Heart left ventricle (tissue), 16 donors: ENCODE data around the gene DCAF11. TPM values are rescaled to one million over a fixed set of nuclear protein-coding genes. Genes with fewer than 3 reads are reported as not detected.

Experiments used
- ATAC-seq, 4 donors: fragments of 200-7000 bp; cut with Tn5 transposase; one replicate each; pipeline ENCODE4 v1.9.1; 2020 to 2022; ENCODE audit warnings: moderate library complexity in 4 of 4, mild to moderate bottlenecking in 3 of 4, moderate number of reproducible peaks in 1 of 4
- DNase-seq, 5 donors: peaks; one replicate each; pipeline ENCODE4 v3.0.0-alpha.2; 2020
- H3K27ac ChIP-seq, 12 donors: fragments of 200-600 bp; sonication (generic) in 4 of 12; one replicate each; pipeline versions ENCODE4 v1.5.0 to v1.8.0; 2016 to 2022; ENCODE audit warnings: mild to moderate bottlenecking in 2 of 12
- H3K27me3 ChIP-seq, 9 donors: fragments of 200-600 bp; sonication (generic) in 2 of 9; one replicate each; pipeline versions ENCODE4 v1.5.1 to v1.8.0; 2016 to 2022; ENCODE audit warnings: mild to moderate bottlenecking in 3 of 9
- H3K36me3 ChIP-seq, 9 donors: fragments of 200-600 bp; sonication (generic) in 2 of 9; one replicate each; pipeline versions ENCODE4 v1.5.0 to v1.8.0; 2018 to 2022; ENCODE audit warnings: mild to moderate bottlenecking in 2 of 9
- H3K4me1 ChIP-seq, 12 donors: fragments of 200-600 bp; sonication (generic) in 4 of 12; one replicate each; pipeline versions ENCODE4 v1.5.0 to v1.8.0; 2016 to 2022; ENCODE audit warnings: mild to moderate bottlenecking in 3 of 12
- H3K4me3 ChIP-seq, 12 donors: fragments of 200-600 bp; sonication (generic) in 4 of 12; one replicate each; pipeline versions ENCODE4 v1.5.0 to v1.8.0; 2017 to 2022; ENCODE audit warnings: mild to moderate bottlenecking in 9 of 12, moderate library complexity in 4 of 12
- H3K9me3 ChIP-seq, 12 donors: fragments of 200-600 bp; sonication (generic) in 4 of 12; one replicate each; pipeline versions ENCODE4 v1.5.0 to v1.8.0; 2016 to 2022; ENCODE audit warnings: mild to moderate bottlenecking in 1 of 12
- CTCF ChIP-seq, 12 donors: fragments of 200-600 bp; sonication (generic) in 4 of 12; IDR thresholded peaks; one replicate each; pipeline versions ENCODE4 v1.5.0 to v1.8.0; 2018 to 2022; ENCODE audit warnings: antibody characterized with exemption in 12 of 12, mild to moderate bottlenecking in 5 of 12
- POLR2A ChIP-seq, 2 donors: fragments of 450-650 bp; IDR thresholded peaks; one replicate each; pipeline ENCODE4 v1.6.1; 2017; ENCODE audit warnings: antibody characterized with exemption in 2 of 2, mild to moderate bottlenecking in 2 of 2, moderate library complexity in 2 of 2
- WGBS, 4 donors: extraction: QIAGEN DNeasy Blood & Tissue Kit in 2 of 4; methylation state at CpG; one replicate each; pipeline versions ENCODE4 v1.1.5 to v1.1.7; 2013 to 2018; 5-methylcytosine and 5-hydroxymethylcytosine counted together
- intact Hi-C, 10 donors: fragments of 100-400 bp; cut with DNase I; formaldehyde crosslinking; loops; one replicate each; pipeline versions ENCODE4 v1.11.1 to v1.14.2; 2022
- polyA plus RNA-seq, 2 donors: library from polyadenylated mRNA; stranded (reverse); fragments of 200-250 nt; gene quantifications; one replicate each; pipeline ENCODE4 v1.2.3, GENCODE V29; 2013
- total RNA-seq, 9 donors: library from RNA; depleted of rRNA in 2 of 9; stranded (reverse); fragments of >200 nt in 2 of 9; fragmentation: NEBNext Ultra II Directional in 3 of 9; extraction: Animal tissue kit (Norgen Biotek cat#: 25700) in 3 of 9; gene quantifications; one replicate each; pipeline versions ENCODE4 v1.1.0 to v1.2.4, GENCODE V29; 2016 to 2023
- donor health status: ischemic (EF 13 %, LVEDD 7.1; RV severe dilation, severe dysfunction).
- donor health status: healthy with polysubstance abuse.
- donor health status: DM: no; HTN: yes; CAD: no.
- donor health status: DM: no; HTN: no; CAD: no.
- donor health status: ischemic (EF 25% LVEDD 6.9; RV normal size, moderate dysfunction).
- donor health status: ischemic (EF 25% LVEDD 5.7; RV mildly dilated, moderate dysfunction).
- donor health status: healthy.
- donor health status: DM: yes; HTN: yes; CAD: no.
- donor health status: ischemic (EF 35%, LVEDD 5.7; RV mildly dilated, moderate dysfunction).
- donor health status: nonischemic (EF 11% LVEDD 7.7; RV severe dilation, severe dysfunction).
- donor health status: DM: yes; HTN: yes; CAD: no.
- donor health status: PGD.
- donor health status: ischemic (EF 29% LVEDD 5.4; RV normal size, mild dysfunction).
- donor health status: nonischemic (EF 23%, LVEDD 6.1; RV moderate dilation, normal function).

Gene DCAF11
- total and polyA plus RNA-seq, 11 donors: 25.3 to 117 (median 75.0) TPM

- H3K36me3 ChIP-seq: peaks cover 0 to 50% (median 32%) of the 10 kb centered on the region in 9 donors
- TF ChIP-seq POLR2A (IDR thresholded peaks at IDR 0.05) (no peak), CTCF (IDR thresholded peaks at IDR 0.05) (no peak)
- intact Hi-C loops: loop anchor here in 2 of 10 donors (1.0 to 5.0 kb wide), 2 partner anchors 32 to 34 kb away; partner anchors contain the start of genes DCAF11 (in 2 of the 2) and NRL (in 2 of the 2)
- no peak for ATAC-seq
- peak overlapping the region; percentile 57 to 94 (median 84) for H3K4me3 ChIP-seq
- DNase-seq: no peak
- H3K4me1 ChIP-seq: peaks cover 6 to 60% (median 29%) of the 10 kb centered on the region in 12 donors
- H3K9me3 ChIP-seq: no peaks in the 10 kb centered on the region
- no peaks in the 10 kb centered on the region for H3K27me3 ChIP-seq
- 12 to 22% (median 14%) methylated on average over 7 to 9 of the region's 9 CpGs for WGBS, 4 donors
- peak overlapping the region; percentile 49 to 97 (median 94) for H3K27ac ChIP-seq
Observed at GRCh38 chr14:24145690-24146452, 31.3 kb downstream of the DCAF11 start.

- Histone ChIP-seq H3K4me3 (peak within 1 kb of the TSS; percentile 57 to 94 (median 84)), H3K27ac (peak within 1 kb of the TSS; percentile 49 to 97 (median 94)), H3K9me3 (no peaks in the 10 kb centered on the region), H3K36me3 (peaks cover 0 to 56% (median 39%) of the 10 kb centered on the region in 9 donors), H3K4me1 (peaks cover 6 to 57% (median 29%) of the 10 kb centered on the region in 12 donors), H3K27me3 (no peaks in the 10 kb centered on the region)
- peak; percentile 95 to 99 (median 96) for DNase-seq
- 0 to 1% (median 0%) methylated on average over 24 to 25 of the region's 25 CpGs for WGBS, 4 donors
- peak; percentile 84 to 91 (median 88) for ATAC-seq
- intact Hi-C loops: loop anchor here in 2 of 10 donors (1.0 to 5.0 kb wide), 2 partner anchors 32 to 34 kb away; partner anchors contain the start of genes DCAF11 (in 2 of the 2) and NRL (in 2 of the 2)
- TF ChIP-seq CTCF (IDR thresholded peaks at IDR 0.05): peak in 2 of 12 donors; percentile 5 to 9
- peak in 1 of 2 donors; percentile 49 for TF ChIP-seq POLR2A (IDR thresholded peaks at IDR 0.05)
Observed at GRCh38 chr14:24146453-24146977, 31.9 kb downstream of the DCAF11 start, which contains the start of gene PSME2. Gene PSME2, minus strand, starts transcription at chr14:24146610. Its CDS starts 29 bp downstream, at chr14:24146581.

GRCh38 chr14:24146978-24147760, 32.6 kb downstream of the DCAF11 start, which contains the start of gene RNF31:
Gene RNF31, plus strand, starts transcription at chr14:24147498. Its CDS starts 201 bp downstream, at chr14:24147699.
- peak; percentile 93 to 97 (median 95) for ATAC-seq
- WGBS, 4 donors: 0 to 1% (median 0%) methylated on average over 49 to 57 of the region's 57 CpGs
- H3K36me3 ChIP-seq: peaks cover 0 to 63% (median 45%) of the 10 kb centered on the region in 9 donors
- peak within 1 kb of the TSS; percentile 57 to 94 (median 84) for H3K4me3 ChIP-seq
- H3K9me3 ChIP-seq: no peaks in the 10 kb centered on the region
- H3K27me3 ChIP-seq: no peaks in the 10 kb centered on the region
- DNase-seq: peak; percentile 98 to 99 (median 99)
- intact Hi-C loops: loop anchor here in 2 of 10 donors (1.0 to 5.0 kb wide), 3 partner anchors 14 to 35 kb away; partner anchors contain the start of genes DCAF11 (in 2 of the 2), NRL (in 2 of the 2) and IRF9 (in 1 of the 2)
- peaks cover 6 to 51% (median 25%) of the 10 kb centered on the region in 12 donors for H3K4me1 ChIP-seq
- peak within 1 kb of the TSS; percentile 49 to 97 (median 94) for H3K27ac ChIP-seq
- TF ChIP-seq POLR2A (IDR thresholded peaks at IDR 0.05): peak in 1 of 2 donors; percentile 56
- TF ChIP-seq CTCF (IDR thresholded peaks at IDR 0.05): no peak
